ENCODE results near the gene TESK2. TPM values are rescaled to one million over a fixed set of nuclear protein-coding genes. Genes with fewer than 3 reads are reported as not detected.

Gene TESK2
- total and polyA plus RNA-seq, 2 of the 13 experiments (the other 11 are each of a cell fraction or from before 2014, with no cell fraction given), result 5.5 to 9.6 TPM

DNA sequence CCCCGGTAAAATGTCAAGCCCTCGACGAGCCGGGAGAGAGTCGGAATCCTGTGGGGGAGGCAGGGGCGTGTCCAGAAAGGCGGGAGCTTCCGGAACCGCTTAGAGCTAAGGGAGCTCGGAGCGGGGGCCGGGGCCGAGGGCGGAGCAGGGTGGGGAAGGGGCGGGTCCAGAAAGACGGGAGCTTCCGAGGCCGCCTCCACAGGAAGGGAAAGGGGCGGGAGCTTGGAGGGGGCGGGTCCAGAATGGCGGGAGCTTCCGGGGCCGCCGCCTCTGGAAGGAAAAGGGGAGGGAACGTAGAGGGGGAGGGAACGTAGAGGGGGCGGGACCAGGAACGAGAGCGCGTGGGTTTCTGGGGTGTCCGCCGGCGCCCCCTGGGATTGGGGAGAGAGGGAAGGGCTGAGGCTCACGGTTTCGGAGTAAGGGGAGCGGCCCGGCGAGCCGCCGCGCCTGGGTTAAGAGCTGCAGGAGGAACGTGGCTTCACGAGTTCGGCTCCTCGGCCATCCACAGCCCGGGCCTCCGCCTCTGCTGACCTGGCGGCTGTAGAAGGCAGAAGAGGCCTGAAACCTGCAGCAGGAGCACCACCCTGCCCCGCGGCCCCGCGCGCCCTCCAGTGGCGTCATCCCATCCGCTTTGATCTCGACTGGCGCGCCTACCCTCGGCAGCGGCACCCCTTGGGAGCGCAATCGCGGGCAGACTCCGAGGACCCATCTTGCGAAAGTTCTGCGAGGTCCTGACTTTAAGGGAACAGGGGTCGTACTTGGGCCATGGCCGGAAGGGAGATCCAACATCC is 187.2 kb downstream of the TESK2 start (continued):
- TF ChIP-seq HOMEZ (CRISPR knock-in tag; IDR thresholded peaks at IDR 0.05; ENCODE audit: low read depth), result no peak
- TF ChIP-seq, protein P1, sequence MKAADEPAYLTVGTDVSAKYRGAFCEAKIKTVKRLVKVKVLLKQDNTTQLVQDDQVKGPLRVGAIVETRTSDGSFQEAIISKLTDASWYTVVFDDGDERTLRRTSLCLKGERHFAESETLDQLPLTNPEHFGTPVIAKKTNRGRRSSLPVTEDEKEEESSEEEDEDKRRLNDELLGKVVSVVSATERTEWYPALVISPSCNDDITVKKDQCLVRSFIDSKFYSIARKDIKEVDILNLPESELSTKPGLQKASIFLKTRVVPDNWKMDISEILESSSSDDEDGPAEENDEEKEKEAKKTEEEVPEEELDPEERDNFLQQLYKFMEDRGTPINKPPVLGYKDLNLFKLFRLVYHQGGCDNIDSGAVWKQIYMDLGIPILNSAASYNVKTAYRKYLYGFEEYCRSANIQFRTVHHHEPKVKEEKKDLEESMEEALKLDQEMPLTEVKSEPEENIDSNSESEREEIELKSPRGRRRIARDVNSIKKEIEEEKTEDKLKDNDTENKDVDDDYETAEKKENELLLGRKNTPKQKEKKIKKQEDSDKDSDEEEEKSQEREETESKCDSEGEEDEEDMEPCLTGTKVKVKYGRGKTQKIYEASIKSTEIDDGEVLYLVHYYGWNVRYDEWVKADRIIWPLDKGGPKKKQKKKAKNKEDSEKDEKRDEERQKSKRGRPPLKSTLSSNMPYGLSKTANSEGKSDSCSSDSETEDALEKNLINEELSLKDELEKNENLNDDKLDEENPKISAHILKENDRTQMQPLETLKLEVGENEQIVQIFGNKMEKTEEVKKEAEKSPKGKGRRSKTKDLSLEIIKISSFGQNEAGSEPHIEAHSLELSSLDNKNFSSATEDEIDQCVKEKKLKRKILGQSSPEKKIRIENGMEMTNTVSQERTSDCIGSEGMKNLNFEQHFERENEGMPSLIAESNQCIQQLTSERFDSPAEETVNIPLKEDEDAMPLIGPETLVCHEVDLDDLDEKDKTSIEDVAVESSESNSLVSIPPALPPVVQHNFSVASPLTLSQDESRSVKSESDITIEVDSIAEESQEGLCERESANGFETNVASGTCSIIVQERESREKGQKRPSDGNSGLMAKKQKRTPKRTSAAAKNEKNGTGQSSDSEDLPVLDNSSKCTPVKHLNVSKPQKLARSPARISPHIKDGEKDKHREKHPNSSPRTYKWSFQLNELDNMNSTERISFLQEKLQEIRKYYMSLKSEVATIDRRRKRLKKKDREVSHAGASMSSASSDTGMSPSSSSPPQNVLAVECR (CRISPR knock-in tag; IDR thresholded peaks at IDR 0.05; ENCODE audit: borderline replicate concordance), result peak; percentile 89
- no peak for TF ChIP-seq HHEX (CRISPR knock-in tag; IDR thresholded peaks at IDR 0.05)
- peak; percentile 91 for TF ChIP-seq UBTF (CRISPR knock-in tag; IDR thresholded peaks at IDR 0.05)
- no peak for TF ChIP-seq HDAC6 (IDR thresholded peaks at IDR 0.05; ENCODE audit: low read depth, low read length)
- TF ChIP-seq ATF1 (CRISPR knock-in tag; IDR thresholded peaks at IDR 0.05), result no peak
- no peak for TF ChIP-seq ZNF644 (CRISPR knock-in tag; IDR thresholded peaks at IDR 0.05; ENCODE audit: low read depth)
- TF ChIP-seq MYNN (CRISPR knock-in tag; IDR thresholded peaks at IDR 0.05; ENCODE audit: low read depth), result no peak; the same call in 1 of the 2 replicates
- TF ChIP-seq TARDBP (CRISPR knock-in tag; IDR thresholded peaks at IDR 0.05), result peak; percentile 83
- 0 out of 2 replicates have a peak, but pooled peaks have one; percentile 71 for TF ChIP-seq HIVEP1 (CRISPR knock-in tag; IDR thresholded peaks at IDR 0.05)
- TF ChIP-seq ZFP36L2 (CRISPR knock-in tag; IDR thresholded peaks at IDR 0.05), result no peak
- no peak for TF ChIP-seq CENPX (CRISPR knock-in tag; IDR thresholded peaks at IDR 0.05)
- peak; percentile 70; the same call in 1 of the 2 replicates for TF ChIP-seq MED1 (CRISPR knock-in tag; IDR thresholded peaks at IDR 0.05)
- TF ChIP-seq JARID2 (CRISPR knock-in tag; IDR thresholded peaks at IDR 0.05; ENCODE audit: insufficient replicate concordance), result no peak
- TF ChIP-seq TAF15 (IDR thresholded peaks at IDR 0.05; ENCODE audit: low read depth, low read length, poor library complexity, severe bottlenecking), result no peak
- no peak for TF ChIP-seq MTF1 (CRISPR knock-in tag; IDR thresholded peaks at IDR 0.05)
- TF ChIP-seq HNRNPUL1 (IDR thresholded peaks at IDR 0.05; ENCODE audit: low read depth, low read length), result no peak
- TF ChIP-seq, protein P2, sequence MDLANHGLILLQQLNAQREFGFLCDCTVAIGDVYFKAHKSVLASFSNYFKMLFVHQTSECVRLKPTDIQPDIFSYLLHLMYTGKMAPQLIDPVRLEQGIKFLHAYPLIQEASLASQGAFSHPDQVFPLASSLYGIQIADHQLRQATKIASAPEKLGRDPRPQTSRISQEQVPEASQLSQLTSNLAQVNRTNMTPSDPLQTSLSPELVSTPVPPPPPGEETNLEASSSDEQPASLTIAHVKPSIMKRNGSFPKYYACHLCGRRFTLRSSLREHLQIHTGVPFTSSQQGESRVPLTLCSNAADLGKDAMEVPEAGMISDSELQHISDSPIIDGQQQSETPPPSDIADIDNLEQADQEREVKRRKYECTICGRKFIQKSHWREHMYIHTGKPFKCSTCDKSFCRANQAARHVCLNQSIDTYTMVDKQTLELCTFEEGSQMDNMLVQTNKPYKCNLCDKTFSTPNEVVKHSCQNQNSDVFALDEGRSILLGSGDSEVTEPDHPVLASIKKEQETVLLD (CRISPR knock-in tag; IDR thresholded peaks at IDR 0.05; ENCODE audit: low read depth), result 0 out of 2 replicates have a peak, but pooled peaks have one; percentile 29
- TF ChIP-seq NFATC3 (CRISPR knock-in tag; IDR thresholded peaks at IDR 0.05), result no peak
- no peak for TF ChIP-seq ZFP36 (IDR thresholded peaks at IDR 0.05; ENCODE audit: borderline replicate concordance, low read depth, low read length, partially characterized antibody)
- no peak for TF ChIP-seq ZNF567 (CRISPR knock-in tag; IDR thresholded peaks at IDR 0.05; ENCODE audit: borderline replicate concordance)
